Activated CD4-positive, alpha-beta T cell treated with anti-CD3 and anti-CD28 coated beads, Interleukin-10, Interleukin-2, amounts not matched to agents 100 ng/mL and 50 ng/mL, durations not matched to agents 16 hours and 8 hours (primary cell): ENCODE data around the gene SPATS2.

Experiments used
- DNase-seq: peaks from one replicate; pipeline ENCODE4 v3.0.0-alpha.2; 2020

The SPATS2 gene

GRCh38 chr12:49336645-49337584 is 30.3 kb upstream of the SPATS2 start, which contains the start of gene C1QL4:
TSS of gene C1QL4 (minus strand) at chr12:49337188. CDS start at chr12:49336477, 711 bp downstream.
- DNase-seq: peak; percentile 86

GRCh38 chr12:49338830-49339463 is 28.3 kb upstream of the SPATS2 start:
- DNase-seq: no peak

DNA sequence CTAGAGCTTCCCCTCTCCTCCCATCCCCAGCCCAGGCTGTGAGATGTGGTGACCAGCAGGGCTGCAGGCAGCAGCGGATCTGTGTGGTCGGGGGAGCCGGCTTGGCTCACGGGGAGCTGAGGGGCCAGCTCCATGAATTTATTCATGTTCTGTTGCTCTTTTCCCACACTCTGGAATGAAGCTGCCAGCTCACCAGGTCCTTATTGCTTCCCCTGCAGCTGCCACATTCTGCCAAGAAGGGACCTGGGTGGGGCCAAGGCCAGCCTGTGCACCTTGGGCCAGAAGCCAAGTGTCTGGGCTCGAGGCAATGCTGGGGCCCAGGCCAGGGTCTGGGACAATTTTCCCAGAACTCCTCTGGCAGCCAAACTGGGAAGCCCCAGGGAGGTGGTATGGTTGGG is 27.8 kb upstream of the SPATS2 start:
- no peak for DNase-seq

- DNase-seq: no peak
Measured at GRCh38 chr12:49340095-49340870, 27.0 kb upstream of the SPATS2 start.

DNA sequence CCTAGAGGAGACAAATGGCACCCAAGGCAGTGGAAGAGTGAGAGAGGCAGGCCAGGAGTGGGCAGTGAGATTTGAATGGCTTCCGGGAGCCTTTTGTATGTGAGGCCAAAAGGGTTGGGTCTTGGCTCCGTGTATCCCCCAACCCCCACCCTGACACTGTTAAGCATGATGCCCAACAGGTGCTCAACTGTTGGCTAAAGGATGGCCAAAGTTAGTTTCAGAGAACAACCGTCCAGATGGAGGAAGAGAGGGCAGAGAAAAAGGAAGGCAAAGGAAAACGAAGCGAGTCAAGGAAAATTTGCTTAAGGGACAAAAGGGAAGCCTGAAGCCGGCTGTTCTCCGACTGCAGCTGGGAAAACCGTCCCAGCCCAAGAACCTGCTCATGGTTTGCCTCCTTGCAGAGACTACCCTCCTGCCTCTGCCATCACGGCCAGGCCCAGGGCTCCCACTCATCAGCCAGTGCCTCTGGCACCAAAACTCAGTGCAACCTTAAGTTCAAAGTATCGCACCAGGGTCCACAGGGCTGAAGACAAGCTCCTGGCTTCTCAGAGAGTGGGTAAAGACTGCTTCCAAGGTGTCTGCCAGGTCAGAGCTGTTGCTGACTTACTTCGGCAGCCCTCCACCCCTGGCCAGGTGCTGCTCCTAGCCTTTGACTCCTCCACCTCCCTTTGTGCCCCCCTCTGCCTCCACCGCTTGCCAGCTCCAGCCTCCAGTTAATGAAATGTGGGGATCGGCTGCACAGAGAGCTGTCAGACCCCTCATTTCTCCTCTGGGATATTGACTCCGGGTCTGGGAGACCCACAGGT is 26.1 kb upstream of the SPATS2 start:
- no peak for DNase-seq

DNA sequence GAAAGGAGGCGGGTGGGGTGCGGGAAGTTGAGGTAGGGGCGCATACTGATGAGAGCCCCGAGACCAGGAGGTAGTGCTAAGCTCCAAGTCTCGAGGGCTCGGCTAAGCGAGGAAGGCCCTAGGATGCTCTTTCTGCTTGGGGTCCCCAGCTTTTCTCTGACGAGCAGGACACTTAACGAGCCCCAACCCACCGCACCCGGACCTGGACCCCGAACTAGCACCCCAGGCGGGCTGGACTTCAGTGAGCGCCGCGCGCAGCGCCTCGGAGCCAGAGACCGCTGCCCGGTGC is 25.5 kb upstream of the SPATS2 start:
- no peak for DNase-seq

DNA sequence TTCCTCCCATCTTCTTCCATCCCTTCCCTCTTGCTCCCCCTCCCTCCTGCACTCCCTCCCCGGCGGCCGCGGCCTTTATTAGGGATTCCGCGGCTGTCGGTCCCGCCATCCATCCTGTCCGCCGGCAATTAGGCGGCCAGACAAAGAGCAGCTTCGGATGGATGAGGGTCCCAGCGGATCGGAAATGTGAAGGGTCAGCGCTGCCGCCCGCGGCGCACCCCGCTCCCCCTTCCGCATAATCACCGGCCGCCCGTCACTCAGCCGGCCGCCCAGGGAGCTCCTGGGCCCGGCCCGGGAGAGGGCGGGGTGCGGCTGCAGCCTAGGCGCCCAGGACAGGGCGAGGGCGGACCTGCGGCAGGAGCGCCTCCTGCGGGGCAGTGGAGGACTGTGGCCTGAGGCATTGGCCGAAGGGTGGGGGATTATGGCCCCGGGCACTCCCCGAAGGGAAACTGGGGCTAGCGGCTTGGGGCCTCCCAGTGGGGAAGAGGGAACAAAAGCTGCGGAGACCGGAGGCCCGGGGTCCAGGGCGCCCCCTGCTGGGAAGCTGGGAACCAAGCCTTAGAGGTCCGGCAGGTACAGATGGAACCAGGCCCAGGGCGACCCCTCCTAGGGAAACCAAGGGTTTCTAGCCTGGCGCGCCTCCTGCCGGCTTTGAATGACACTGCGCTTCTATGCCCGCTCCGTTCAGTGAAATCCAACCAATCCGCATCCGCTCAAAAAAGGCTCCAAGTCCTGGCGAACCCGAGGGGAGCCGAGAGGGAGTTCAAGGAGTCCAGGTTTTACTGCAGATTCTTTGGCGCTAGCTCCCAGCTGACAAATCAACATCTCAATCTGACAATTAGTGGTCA is 25.0 kb upstream of the SPATS2 start:
- peak; percentile 91 for DNase-seq

GRCh38 chr12:49342914-49343731 is 24.1 kb upstream of the SPATS2 start:
- no peak for DNase-seq

GRCh38 chr12:49344486-49345050 is 22.7 kb upstream of the SPATS2 start:
- DNase-seq: no peak

GRCh38 chr12:49345051-49345824 is 22.0 kb upstream of the SPATS2 start:
- DNase-seq: no peak

DNA sequence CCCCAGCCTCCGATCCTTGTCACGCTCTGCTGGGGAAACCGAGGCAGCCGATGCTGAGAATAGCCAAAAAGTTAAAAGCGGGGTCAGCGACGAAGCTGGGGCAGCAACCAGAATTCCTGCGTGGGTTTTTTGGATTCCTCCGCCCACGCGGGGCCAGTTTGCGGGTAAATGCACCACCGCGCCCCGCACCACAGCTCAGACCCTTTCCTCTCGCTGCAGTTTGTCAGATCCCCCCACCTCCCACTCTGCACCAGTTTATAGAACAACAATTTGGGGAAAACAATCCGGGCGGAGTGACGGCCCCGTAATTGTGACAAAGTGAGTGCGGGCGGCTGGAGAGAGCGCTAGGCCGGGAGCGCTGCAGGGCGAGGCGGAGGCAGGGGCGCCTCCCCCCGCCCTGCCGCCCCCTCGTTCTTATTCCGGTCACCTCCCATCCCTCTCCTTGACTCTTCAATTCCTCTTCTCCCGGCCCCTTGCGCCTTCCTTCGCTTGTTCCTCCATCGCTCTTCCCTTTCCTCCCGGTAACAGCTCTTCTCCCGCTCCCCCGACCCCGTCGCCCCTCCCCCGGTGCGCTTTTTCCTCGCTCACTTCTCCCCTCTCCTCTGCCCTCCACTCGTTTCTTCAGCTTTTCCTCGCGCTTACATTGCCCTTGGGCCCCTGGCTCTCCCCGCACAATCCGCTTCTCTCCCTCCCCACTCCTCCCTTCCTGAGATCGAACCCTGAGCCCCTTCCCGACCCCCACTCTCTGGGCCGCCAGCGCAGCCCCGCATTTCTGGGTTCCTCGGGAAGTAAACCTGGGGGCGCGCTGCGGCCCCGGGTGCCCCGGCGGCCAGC is 21.2 kb upstream of the SPATS2 start:
- no peak for DNase-seq

- no peak for DNase-seq
Measured at GRCh38 chr12:49346659-49347310, 20.5 kb upstream of the SPATS2 start, which contains the start of gene DNAJC22. TSS of gene DNAJC22 (plus strand) at chr12:49346888. CDS start at chr12:49348873, 1,985 bp downstream.

DNA sequence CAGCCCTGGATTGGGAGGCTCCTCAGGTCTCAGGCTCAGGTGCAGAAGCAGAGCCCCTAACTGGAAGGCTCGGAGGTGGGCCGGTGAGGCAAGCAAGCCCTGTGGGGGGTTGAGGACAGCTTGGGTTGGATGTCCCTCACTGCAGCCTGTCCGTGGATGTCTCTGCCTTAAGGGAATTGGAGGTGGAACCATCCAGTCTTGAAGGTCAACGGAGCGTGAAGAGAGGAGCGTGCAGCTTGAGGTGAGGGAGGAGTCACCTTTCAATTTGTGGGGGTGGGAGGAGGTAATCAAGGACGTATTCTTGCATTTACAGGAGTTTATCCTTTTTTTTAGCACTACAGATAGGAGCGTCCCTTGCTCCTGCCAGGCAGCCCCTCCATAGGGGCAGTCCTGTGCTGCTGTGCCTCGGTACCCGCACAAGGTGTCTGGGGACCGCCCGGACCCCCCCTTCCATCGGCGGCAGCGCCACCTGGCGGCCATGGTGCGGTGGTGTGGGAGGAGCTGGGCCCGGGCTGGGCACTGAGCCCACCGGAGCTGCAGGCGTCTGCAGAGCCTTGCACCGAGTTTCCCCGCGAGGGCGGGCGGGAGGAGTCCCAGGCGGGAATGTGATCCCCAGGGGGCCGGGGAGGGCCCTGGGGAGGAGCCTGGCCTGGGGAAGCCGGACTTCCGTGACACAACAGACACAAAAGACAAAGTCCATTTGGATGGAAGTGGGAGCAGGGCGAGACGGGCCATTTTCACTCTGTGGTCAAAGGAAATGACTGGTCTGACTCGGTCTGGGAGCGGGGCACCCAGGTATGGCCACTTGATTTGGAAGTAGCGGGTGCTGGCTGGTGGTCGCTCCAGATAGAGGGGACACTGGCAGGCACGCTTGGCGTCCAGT is 19.7 kb upstream of the SPATS2 start:
- DNase-seq: peak; percentile 78

DNA sequence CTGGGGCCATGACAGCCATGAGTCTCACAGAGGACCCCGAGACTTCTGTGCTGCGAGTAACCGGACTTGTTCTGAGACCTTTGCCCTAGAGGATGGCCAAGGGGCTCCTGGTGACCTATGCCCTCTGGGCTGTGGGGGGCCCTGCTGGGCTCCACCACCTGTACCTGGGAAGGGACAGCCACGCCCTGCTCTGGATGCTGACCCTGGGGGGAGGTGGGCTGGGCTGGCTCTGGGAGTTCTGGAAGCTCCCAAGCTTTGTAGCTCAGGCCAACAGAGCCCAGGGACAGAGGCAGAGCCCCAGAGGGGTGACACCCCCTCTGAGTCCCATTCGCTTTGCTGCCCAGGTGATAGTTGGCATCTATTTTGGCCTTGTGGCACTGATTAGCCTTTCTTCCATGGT is 18.5 kb upstream of the SPATS2 start:
- no peak for DNase-seq

- DNase-seq: no peak
Measured at GRCh38 chr12:49349266-49349665, 18.0 kb upstream of the SPATS2 start.

DNA sequence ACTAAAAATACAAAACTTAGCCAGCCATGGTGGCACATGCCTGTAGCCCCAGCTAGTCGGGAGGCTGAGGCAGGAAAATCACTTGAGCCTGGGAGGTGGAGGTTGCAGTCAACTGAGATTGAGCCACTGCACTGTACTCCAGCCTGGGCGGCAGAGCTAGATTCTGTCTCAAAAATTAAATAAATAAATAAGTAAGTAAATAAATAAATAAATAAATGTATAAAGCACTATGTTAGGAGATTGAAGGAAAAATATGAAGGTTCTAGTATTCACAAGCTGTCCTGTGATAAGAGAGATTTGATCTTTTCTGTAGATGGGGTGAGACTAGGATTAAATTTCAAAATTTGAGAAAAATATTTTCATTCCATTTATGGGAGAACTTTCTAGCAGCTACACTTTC is 14.9 kb upstream of the SPATS2 start:
- no peak for DNase-seq

GRCh38 chr12:49355913-49356312 is 11.3 kb upstream of the SPATS2 start:
- no peak for DNase-seq
